Liver (tissue), 9 donors: Measurements from ENCODE around the gene SCML2. TPM values are rescaled to one million over a fixed set of nuclear protein-coding genes. Genes with fewer than 3 reads are reported as not detected.

Experiments
- DNase-seq: peaks from one replicate; pipeline ENCODE4 v3.0.0-alpha.2; 2017; ENCODE audit warnings: low spot score
- H3K27ac ChIP-seq, 2 donors: one replicate each; pipeline ENCODE4 v1.7.0; 2013; ENCODE audit warnings: inconsistent platforms in 2 of 2, low read length in 2 of 2, control low read depth in 1 of 2, low read depth in 1 of 2, mild to moderate bottlenecking in 1 of 2
- H3K27me3 ChIP-seq, 4 donors: one replicate each; pipeline versions ENCODE4 v1.6.1 to v1.7.0; 2013; ENCODE audit warnings: low read length in 3 of 4, inconsistent platforms in 1 of 4, mild to moderate bottlenecking in 1 of 4, moderate library complexity in 1 of 4; ENCODE audit not compliant: control insufficient read depth in 4 of 4, insufficient read depth in 4 of 4
- H3K36me3 ChIP-seq, 4 donors: one replicate each; pipeline versions ENCODE4 v1.6.1 to v1.7.0; 2013; ENCODE audit warnings: low read length in 3 of 4, mild to moderate bottlenecking in 3 of 4, low read depth in 1 of 4, moderate library complexity in 1 of 4; ENCODE audit not compliant: control insufficient read depth in 4 of 4, insufficient read depth in 3 of 4
- H3K4me1 ChIP-seq, 4 donors: one replicate each; pipeline versions ENCODE4 v1.6.1 to v1.7.0; 2013; ENCODE audit warnings: low read length in 3 of 4, mild to moderate bottlenecking in 3 of 4, moderate library complexity in 1 of 4; ENCODE audit not compliant: control insufficient read depth in 4 of 4, insufficient read depth in 4 of 4
- H3K4me3 ChIP-seq, 3 donors: one replicate each; pipeline versions ENCODE4 v1.6.1 to v1.7.0; 2013; ENCODE audit warnings: low read length in 3 of 3, control low read depth in 1 of 3, low read depth in 1 of 3, mild to moderate bottlenecking in 1 of 3
- H3K9ac ChIP-seq, 2 donors: one replicate each; pipeline ENCODE4 v1.7.0; 2013; ENCODE audit warnings: low read length in 2 of 2, mild to moderate bottlenecking in 2 of 2, moderate library complexity in 2 of 2, control low read depth in 1 of 2, low read depth in 1 of 2
- H3K9me3 ChIP-seq, 4 donors: one replicate each; pipeline versions ENCODE4 v1.6.1 to v1.7.0; 2013; ENCODE audit warnings: low read length in 3 of 4; ENCODE audit not compliant: control insufficient read depth in 4 of 4
- EGR1 ChIP-seq, 2 donors: IDR thresholded peaks; 2 replicates each; pipeline ENCODE4 v1.6.1; 2016 to 2018; ENCODE audit warnings: antibody characterized with exemption in 2 of 2, low read depth in 2 of 2
- FOXA1 ChIP-seq: IDR thresholded peaks from 2 replicates; pipeline ENCODE4 v1.6.1; 2016; ENCODE audit warnings: antibody characterized with exemption
- GABPA ChIP-seq, 2 donors: IDR thresholded peaks in 1 of 2; conservative IDR thresholded peaks in 1 of 2; 2 replicates each; pipeline ENCODE4 v1.6.1; 2016; ENCODE audit warnings: antibody characterized with exemption in 2 of 2, mild to moderate bottlenecking in 1 of 2, moderate library complexity in 1 of 2
- HNF4A ChIP-seq, 2 donors: conservative IDR thresholded peaks; 2 replicates each; pipeline ENCODE4 v1.6.1; 2016; ENCODE audit warnings: antibody characterized with exemption in 2 of 2, mild to moderate bottlenecking in 2 of 2
- JUND ChIP-seq, 2 donors: IDR thresholded peaks; 2 replicates each; pipeline ENCODE4 v1.6.1; 2016; ENCODE audit warnings: antibody characterized with exemption in 2 of 2
- NR2F2 ChIP-seq: IDR thresholded peaks from 2 replicates; pipeline ENCODE4 v1.6.1; 2016; ENCODE audit warnings: antibody characterized with exemption
- TAF1 ChIP-seq: conservative IDR thresholded peaks from 2 replicates; pipeline ENCODE4 v1.6.1; 2016; ENCODE audit warnings: antibody characterized with exemption, mild to moderate bottlenecking
- YY1 ChIP-seq: IDR thresholded peaks from 2 replicates; pipeline ENCODE4 v1.6.1; 2016; ENCODE audit warnings: antibody characterized with exemption, mild to moderate bottlenecking
- WGBS: extraction: QIAGEN DNeasy Blood & Tissue Kit; methylation state at CpG from one replicate; pipeline ENCODE4 v1.1.7; 2013; 5-methylcytosine and 5-hydroxymethylcytosine counted together
- polyA plus RNA-seq, 2 donors: library from polyadenylated mRNA; stranded (reverse) in 1 of 2; unstranded in 1 of 2; fragments of 200-250 nt in 1 of 2; fragments of >200 nt in 1 of 2; fragmentation: Nextera tagmentation in 1 of 2; extraction: Ambion mirVana in 1 of 2; gene quantifications; one replicate each; pipeline versions ENCODE4 v1.2.1 to v1.2.3, GENCODE V29; 2013 to 2015
- total RNA-seq, 2 donors: library from RNA; depleted of rRNA; stranded (reverse); fragments of >200 nt; gene quantifications; one replicate each; pipeline ENCODE4 v1.2.3, GENCODE V29; 2014
- TF ChIP-seq, protein P1 (sequence below): IDR thresholded peaks from 2 replicates; pipeline ENCODE4 v1.6.1; 2016; ENCODE audit warnings: antibody characterized with exemption, mild to moderate bottlenecking
- TF ChIP-seq, protein P2 (sequence below): IDR thresholded peaks from 2 replicates; pipeline ENCODE4 v1.6.1; 2016; ENCODE audit warnings: antibody characterized with exemption
- TF ChIP-seq, protein P3 (sequence below): IDR thresholded peaks from 2 replicates; pipeline ENCODE4 v1.6.1; 2016; ENCODE audit warnings: antibody characterized with exemption
- donor health status: healthy.
- donor health status: healthy.
- donor health status: healthy.
- donor health status: healthy.
- donor health status: healthy.

Gene SCML2
- total and polyA plus RNA-seq, 4 donors = 0.96 to 7.2 (median 1.1) TPM

DNA sequence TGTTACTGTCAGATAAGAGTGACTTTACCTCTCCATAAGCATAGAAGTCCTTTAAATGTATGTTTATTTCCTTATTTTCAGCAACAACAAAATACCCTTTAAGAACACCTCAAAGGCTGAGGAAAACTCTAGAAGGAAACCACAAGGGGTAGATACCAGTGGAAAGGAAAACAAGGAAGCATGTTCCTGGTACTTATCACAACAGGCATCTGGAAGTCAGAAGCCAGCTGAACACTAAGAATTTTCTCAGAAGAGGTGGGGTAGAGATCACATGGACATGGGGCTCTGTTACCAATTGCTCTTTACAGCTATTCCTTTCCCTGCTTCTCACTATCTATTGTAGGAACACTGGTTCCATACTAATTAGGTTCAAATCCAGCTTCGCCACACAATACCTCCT, 82.3 kb downstream of the SCML2 start:
- DNase-seq = no peak
- TF ChIP-seq GABPA (IDR thresholded peaks at IDR 0.05 in 1 of 2, conservative IDR thresholded peaks at IDR 0.05 in 1 of 2) (no peak), NR2F2 (no peak), EGR1 (IDR thresholded peaks at IDR 0.05; ENCODE audit: low read depth in 2 of 2) (no peak), TAF1 (no peak), JUND (IDR thresholded peaks at IDR 0.05) (no peak), YY1 (no peak), FOXA1 (no peak)
- TF ChIP-seq, protein P1, sequence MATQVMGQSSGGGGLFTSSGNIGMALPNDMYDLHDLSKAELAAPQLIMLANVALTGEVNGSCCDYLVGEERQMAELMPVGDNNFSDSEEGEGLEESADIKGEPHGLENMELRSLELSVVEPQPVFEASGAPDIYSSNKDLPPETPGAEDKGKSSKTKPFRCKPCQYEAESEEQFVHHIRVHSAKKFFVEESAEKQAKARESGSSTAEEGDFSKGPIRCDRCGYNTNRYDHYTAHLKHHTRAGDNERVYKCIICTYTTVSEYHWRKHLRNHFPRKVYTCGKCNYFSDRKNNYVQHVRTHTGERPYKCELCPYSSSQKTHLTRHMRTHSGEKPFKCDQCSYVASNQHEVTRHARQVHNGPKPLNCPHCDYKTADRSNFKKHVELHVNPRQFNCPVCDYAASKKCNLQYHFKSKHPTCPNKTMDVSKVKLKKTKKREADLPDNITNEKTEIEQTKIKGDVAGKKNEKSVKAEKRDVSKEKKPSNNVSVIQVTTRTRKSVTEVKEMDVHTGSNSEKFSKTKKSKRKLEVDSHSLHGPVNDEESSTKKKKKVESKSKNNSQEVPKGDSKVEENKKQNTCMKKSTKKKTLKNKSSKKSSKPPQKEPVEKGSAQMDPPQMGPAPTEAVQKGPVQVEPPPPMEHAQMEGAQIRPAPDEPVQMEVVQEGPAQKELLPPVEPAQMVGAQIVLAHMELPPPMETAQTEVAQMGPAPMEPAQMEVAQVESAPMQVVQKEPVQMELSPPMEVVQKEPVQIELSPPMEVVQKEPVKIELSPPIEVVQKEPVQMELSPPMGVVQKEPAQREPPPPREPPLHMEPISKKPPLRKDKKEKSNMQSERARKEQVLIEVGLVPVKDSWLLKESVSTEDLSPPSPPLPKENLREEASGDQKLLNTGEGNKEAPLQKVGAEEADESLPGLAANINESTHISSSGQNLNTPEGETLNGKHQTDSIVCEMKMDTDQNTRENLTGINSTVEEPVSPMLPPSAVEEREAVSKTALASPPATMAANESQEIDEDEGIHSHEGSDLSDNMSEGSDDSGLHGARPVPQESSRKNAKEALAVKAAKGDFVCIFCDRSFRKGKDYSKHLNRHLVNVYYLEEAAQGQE = no peak
- TF ChIP-seq, protein P2, sequence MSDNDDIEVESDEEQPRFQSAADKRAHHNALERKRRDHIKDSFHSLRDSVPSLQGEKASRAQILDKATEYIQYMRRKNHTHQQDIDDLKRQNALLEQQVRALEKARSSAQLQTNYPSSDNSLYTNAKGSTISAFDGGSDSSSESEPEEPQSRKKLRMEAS = no peak
- TF ChIP-seq, protein P3, sequence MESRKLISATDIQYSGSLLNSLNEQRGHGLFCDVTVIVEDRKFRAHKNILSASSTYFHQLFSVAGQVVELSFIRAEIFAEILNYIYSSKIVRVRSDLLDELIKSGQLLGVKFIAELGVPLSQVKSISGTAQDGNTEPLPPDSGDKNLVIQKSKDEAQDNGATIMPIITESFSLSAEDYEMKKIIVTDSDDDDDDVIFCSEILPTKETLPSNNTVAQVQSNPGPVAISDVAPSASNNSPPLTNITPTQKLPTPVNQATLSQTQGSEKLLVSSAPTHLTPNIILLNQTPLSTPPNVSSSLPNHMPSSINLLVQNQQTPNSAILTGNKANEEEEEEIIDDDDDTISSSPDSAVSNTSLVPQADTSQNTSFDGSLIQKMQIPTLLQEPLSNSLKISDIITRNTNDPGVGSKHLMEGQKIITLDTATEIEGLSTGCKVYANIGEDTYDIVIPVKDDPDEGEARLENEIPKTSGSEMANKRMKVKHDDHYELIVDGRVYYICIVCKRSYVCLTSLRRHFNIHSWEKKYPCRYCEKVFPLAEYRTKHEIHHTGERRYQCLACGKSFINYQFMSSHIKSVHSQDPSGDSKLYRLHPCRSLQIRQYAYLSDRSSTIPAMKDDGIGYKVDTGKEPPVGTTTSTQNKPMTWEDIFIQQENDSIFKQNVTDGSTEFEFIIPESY = no peak
- no peak overlapping the region for H3K4me3 ChIP-seq
- H3K36me3 ChIP-seq = no peaks in the 10 kb centered on the region
- 100% methylated on average over 1 of the region's 1 CpG for WGBS
- peaks cover 0 to 2% (median 0%) of the 10 kb centered on the region in 4 donors for H3K9me3 ChIP-seq
- no peaks in the 10 kb centered on the region for H3K4me1 ChIP-seq
- H3K27ac ChIP-seq = no peak overlapping the region
- H3K27me3 ChIP-seq = no peaks in the 10 kb centered on the region
- no peak overlapping the region for H3K9ac ChIP-seq

GRCh38 chrX:18271725-18272124, 82.8 kb downstream of the SCML2 start:
- no peak for DNase-seq

More at GRCh38 chrX:18271725-18272124, 82.8 kb downstream of the SCML2 start:
- Histone ChIP-seq H3K27me3 (no peaks in the 10 kb centered on the region), H3K9ac (no peak overlapping the region), H3K36me3 (no peaks in the 10 kb centered on the region), H3K27ac (no peak overlapping the region), H3K4me3 (no peak overlapping the region), H3K4me1 (no peaks in the 10 kb centered on the region), H3K9me3 (peaks cover 0 to 2% (median 0%) of the 10 kb centered on the region in 4 donors)
- 47% methylated on average over 1 of the region's 1 CpG for WGBS
- TF ChIP-seq, protein P1 = no peak
- peak in 1 of 2 donors; percentile 42 for TF ChIP-seq HNF4A (conservative IDR thresholded peaks at IDR 0.05)
